ENCODE results near the gene DIP2C.

DNA sequence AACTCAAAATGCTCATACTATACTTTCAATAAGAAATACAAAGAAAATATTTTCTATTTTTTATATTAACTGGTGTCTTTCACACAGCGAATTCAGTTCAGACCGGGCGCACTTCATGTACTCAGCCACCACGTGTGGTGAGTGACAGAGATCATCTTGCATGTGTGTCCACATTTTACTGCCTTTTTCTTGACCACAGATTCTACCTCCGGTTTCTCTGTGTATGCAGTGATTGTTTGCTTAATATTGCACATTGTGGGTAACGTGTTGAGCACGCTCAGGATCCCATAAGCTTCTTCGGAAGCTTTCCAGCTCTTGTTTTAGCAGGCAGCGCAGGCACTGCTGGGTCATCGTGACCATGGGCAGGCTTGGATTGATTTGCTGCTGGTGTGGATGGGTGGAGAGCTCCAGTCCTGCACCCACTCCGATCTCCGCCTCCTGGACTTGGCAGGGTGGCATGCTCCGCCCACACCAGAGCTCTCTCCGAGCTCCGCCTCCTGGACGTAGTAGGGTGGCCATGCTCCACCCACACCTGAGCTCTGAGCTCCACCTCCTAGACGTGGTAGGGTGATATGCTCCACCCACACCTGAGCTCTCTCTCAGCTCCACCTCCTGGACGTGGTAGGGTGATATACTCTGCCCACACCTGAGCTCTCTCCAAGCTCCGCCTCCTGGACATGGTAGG lies 253.3 kb downstream of the DIP2C start:
- TF ChIP-seq POLR2A (IDR thresholded peaks at IDR 0.05) (no peak), CTCF (IDR thresholded peaks at IDR 0.05) (no peak)

Measured in testis (tissue), 2 donors.